Measurements from ENCODE around the gene STOM. TPM values are rescaled to one million over a fixed set of nuclear protein-coding genes. Genes with fewer than 3 reads are reported as not detected.

Gene STOM
- polyA plus RNA-seq, 1 of the 3 experiments (the other 2 are of a cell fraction) = 40.5 TPM

- no peak for DNase-seq
- TF ChIP-seq MXI1 (IDR thresholded peaks at IDR 0.05; ENCODE audit: low read depth, low read length) (no peak), MAX (IDR thresholded peaks at IDR 0.05; ENCODE audit: low read depth) (no peak), CHD2 (IDR thresholded peaks at IDR 0.05; ENCODE audit: low read length, partially characterized antibody) (no peak), TAF1 (IDR thresholded peaks at IDR 0.05; ENCODE audit: borderline replicate concordance, low read depth, low read length) (no peak), ELF1 (IDR thresholded peaks at IDR 0.05) (no peak), TCF12 (IDR thresholded peaks at IDR 0.05) (no peak), CTCF (IDR thresholded peaks at IDR 0.05) (no peak), SMC3 (IDR thresholded peaks at IDR 0.05; ENCODE audit: low read depth, low read length) (no peak), FOXM1 (IDR thresholded peaks at IDR 0.05; ENCODE audit: low read depth) (no peak), USF1 (IDR thresholded peaks at IDR 0.05; ENCODE audit: borderline replicate concordance, low read depth) (no peak), RXRA (IDR thresholded peaks at IDR 0.05; ENCODE audit: borderline replicate concordance, low read depth) (no peak), POLR2AphosphoS5 (IDR thresholded peaks at IDR 0.05; ENCODE audit: low read depth, low read length) (no peak), RAD21 (IDR thresholded peaks at IDR 0.05; ENCODE audit: low read length) (no peak), NFIC (IDR thresholded peaks at IDR 0.05; ENCODE audit: borderline replicate concordance) (no peak), PBX3 (IDR thresholded peaks at IDR 0.05) (no peak), TEAD4 (IDR thresholded peaks at IDR 0.05; ENCODE audit: borderline replicate concordance, insufficient read depth) (no peak), ZBTB33 (IDR thresholded peaks at IDR 0.05; ENCODE audit: borderline replicate concordance, low read depth) (no peak), NRF1 (IDR thresholded peaks at IDR 0.05; ENCODE audit: low read depth, low read length) (no peak)
- H3K9me3 ChIP-seq = no peaks in the 10 kb centered on the region
- H4K20me1 ChIP-seq (ENCODE audit: insufficient read depth) = no peaks in the 10 kb centered on the region
- H3K9me2 ChIP-seq = no peaks in the 10 kb centered on the region
- peaks cover 28 to 45% of the 10 kb centered on the region in 2 experiments for H3K36me3 ChIP-seq (replicated peaks in 1 of 2; ENCODE audit: control insufficient read depth in 1 of 2, insufficient read depth in 2 of 2, low read length in 1 of 2)
- no peak overlapping the region for H3K4me2 ChIP-seq
- H3K9ac ChIP-seq = no peak overlapping the region
- no peak overlapping the region for H3K4me3 ChIP-seq (ENCODE audit: low read depth in 2 of 2, low read length in 1 of 2)
- 97% methylated on average over 1 of the region's 1 CpG for WGBS (ENCODE audit: low lambda C conversion rate)
- no peak overlapping the region for H2AFZ ChIP-seq (ENCODE audit: low read depth)
- peak overlapping the region; percentile 83 to 91; a peak in 3 of 4 replicates for H3K27ac ChIP-seq (ENCODE audit: low read depth in 2 of 2, low read length in 1 of 2)
- ChIA-PET CTCF (interaction anchor here (1.8 to 4.0 kb wide), 3 partner anchors 30 to 50 kb away, joined by 15 to 19 read pairs (median 16); no protein-coding TSS in a partner anchor), POLR2A (no interaction called here)
- no peaks in the 10 kb centered on the region for H3K27me3 ChIP-seq (ENCODE audit: insufficient read depth)
- peaks cover 26% of the 10 kb centered on the region for H3F3A ChIP-seq (replicated peaks; ENCODE audit: insufficient read depth)
- no peaks in the 10 kb centered on the region for H3K79me2 ChIP-seq (ENCODE audit: insufficient read depth)
- peaks cover 21 to 30% of the 10 kb centered on the region in 2 experiments; a peak in 3 of 4 replicates for H3K4me1 ChIP-seq (ENCODE audit: control insufficient read depth in 1 of 2, insufficient read depth in 2 of 2, low read depth in 1 of 2, low read length in 1 of 2)
Measured at GRCh38 chr9:121350036-121350435, 20.0 kb downstream of the STOM start.
